Measurements from ENCODE around the gene NYNRIN. TPM values are rescaled to one million over a fixed set of nuclear protein-coding genes. Genes with fewer than 3 reads are reported as not detected.
A peak's percentile ranks its signal among the peaks of the same experiment; 100 is the strongest.

Gene NYNRIN
- total and polyA plus RNA-seq, 5 experiments from 2014 or later, result 0.13 to 0.36 (median 0.29) TPM; not detected in 2

DNA sequence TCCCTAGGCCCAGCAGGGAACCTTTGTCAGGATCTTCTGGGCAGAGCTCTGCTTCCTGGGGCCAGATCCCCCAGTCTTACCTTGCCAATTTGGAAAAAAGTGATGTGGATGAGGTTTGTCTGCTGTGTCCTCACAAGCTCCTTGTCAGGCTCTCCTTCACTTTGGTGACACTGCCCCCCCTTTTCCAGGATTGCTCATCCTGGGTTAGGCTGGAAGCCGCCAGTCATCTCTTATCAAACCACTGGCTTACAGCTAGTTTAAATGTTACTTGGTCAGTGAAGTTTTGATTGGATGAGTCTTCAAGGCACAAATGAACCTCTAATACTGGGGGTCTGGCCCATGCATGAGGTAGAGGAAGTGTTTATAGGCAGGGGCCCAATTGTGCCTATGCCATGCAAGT, 15.3 kb downstream of the NYNRIN start:
- POLR2A ChIA-PET, result interaction anchor here (0.9 to 1.4 kb wide), 2 partner anchors 16 to 17 kb away, joined by 3 read pairs; partner anchors contain the start of genes CBLN3 and KHNYN
- Mint-ChIP-seq H3K9me3 (no peaks in the 10 kb centered on the region), H3K4me3 (no peak overlapping the region), H3K27ac (no peak overlapping the region), H3K4me1 (no peaks in the 10 kb centered on the region), H3K27me3 (peaks cover 1 to 14% (median 5%) of the 10 kb centered on the region in 5 donors), H3K36me3 (no peaks in the 10 kb centered on the region)
- ATAC-seq (no peak), DNase-seq (no peak)

DNA sequence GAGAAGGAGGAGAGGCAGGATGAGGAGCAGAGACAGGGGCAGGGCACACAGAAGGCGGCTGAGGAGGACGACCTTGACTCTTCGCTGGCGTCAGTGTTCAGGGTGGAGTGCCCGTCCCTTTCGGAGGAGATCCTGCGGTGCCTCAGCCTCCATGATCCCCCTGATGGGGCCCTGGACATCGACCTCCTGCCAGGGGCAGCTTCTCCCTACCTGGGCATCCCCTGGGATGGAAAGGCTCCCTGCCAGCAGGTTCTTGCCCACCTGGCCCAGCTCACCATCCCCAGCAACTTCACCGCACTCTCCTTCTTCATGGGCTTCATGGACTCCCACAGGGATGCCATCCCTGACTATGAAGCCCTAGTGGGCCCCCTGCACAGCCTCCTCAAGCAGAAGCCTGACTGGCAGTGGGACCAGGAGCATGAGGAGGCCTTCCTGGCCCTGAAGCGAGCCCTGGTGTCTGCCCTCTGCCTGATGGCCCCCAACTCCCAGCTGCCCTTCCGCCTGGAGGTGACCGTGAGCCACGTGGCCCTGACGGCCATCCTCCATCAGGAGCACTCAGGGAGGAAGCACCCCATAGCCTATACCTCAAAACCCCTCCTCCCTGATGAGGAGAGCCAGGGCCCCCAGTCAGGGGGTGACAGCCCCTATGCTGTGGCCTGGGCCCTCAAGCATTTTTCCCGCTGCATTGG, 16.1 kb downstream of the NYNRIN start:
- DNase-seq, result peak in 1 of 10 donors; percentile 41
- Mint-ChIP-seq H3K4me1 (no peaks in the 10 kb centered on the region), H3K4me3 (no peak overlapping the region), H3K36me3 (no peaks in the 10 kb centered on the region), H3K27ac (peak overlapping the region in 1 of 10 donors; percentile 27), H3K9me3 (no peaks in the 10 kb centered on the region), H3K27me3 (peaks cover 1 to 20% (median 7%) of the 10 kb centered on the region in 5 donors)
- no peak for ATAC-seq
- POLR2A ChIA-PET, result interaction anchor here (1.4 kb wide), 1 partner anchor 17 kb away, joined by 3 read pairs; no protein-coding TSS in a partner anchor

- ATAC-seq (no peak), DNase-seq (peak in 1 of 10 donors; percentile 30)
- H3K4me1 Mint-ChIP-seq, result no peaks in the 10 kb centered on the region
- H3K4me3 Mint-ChIP-seq, result no peak overlapping the region
- no peaks in the 10 kb centered on the region for H3K36me3 Mint-ChIP-seq
- no peak overlapping the region for H3K27ac Mint-ChIP-seq
- H3K27me3 Mint-ChIP-seq, result peaks cover under 1 to 20% (median 7%) of the 10 kb centered on the region in 5 donors
- POLR2A ChIA-PET, result no interaction called here
- no peaks in the 10 kb centered on the region for H3K9me3 Mint-ChIP-seq
Observed at GRCh38 chr14:24415421-24416253, 16.8 kb downstream of the NYNRIN start.

DNA sequence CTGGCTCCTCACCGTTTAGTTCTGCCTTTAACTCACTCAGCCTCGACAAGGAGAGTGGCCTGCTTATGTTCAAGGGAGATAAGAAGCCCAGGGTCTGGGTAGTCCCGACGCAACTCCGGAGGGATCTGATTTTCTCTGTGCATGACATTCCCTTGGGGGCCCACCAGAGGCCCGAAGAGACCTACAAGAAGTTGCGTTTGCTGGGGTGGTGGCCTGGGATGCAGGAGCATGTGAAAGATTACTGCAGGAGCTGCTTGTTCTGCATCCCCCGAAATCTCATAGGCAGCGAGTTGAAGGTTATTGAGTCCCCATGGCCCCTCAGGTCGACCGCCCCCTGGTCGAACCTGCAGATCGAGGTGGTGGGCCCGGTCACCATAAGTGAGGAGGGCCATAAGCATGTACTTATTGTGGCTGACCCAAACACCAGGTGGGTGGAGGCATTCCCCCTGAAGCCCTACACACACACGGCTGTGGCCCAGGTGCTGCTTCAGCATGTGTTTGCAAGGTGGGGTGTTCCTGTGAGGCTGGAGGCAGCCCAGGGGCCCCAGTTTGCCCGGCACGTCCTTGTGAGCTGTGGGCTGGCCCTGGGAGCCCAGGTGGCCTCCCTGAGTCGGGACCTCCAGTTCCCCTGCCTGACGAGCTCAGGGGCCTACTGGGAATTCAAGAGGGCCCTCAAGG, 17.6 kb downstream of the NYNRIN start:
- H3K4me3 Mint-ChIP-seq, result no peak overlapping the region
- DNase-seq (peak in 1 of 10 donors; percentile 23), ATAC-seq (no peak)

GRCh38 chr14:24416932-24417619, 18.3 kb downstream of the NYNRIN start:
- Mint-ChIP-seq H3K9me3 (no peaks in the 10 kb centered on the region), H3K27ac (no peak overlapping the region), H3K4me1 (no peaks in the 10 kb centered on the region), H3K4me3 (no peak overlapping the region), H3K36me3 (no peaks in the 10 kb centered on the region), H3K27me3 (peaks cover 0 to 20% (median 7%) of the 10 kb centered on the region in 5 donors)
- ATAC-seq, result no peak
- POLR2A ChIA-PET, result interaction anchor here (1.5 kb wide), 1 partner anchor 11 kb away, joined by 3 read pairs; no protein-coding TSS in a partner anchor
- peak in 1 of 10 donors; percentile 60 for DNase-seq

More for the DNA sequence above, 17.6 kb downstream of the NYNRIN start:
- H3K9me3 Mint-ChIP-seq, result no peaks in the 10 kb centered on the region
- POLR2A ChIA-PET, result no interaction called here
- no peaks in the 10 kb centered on the region for H3K4me1 Mint-ChIP-seq
- H3K27me3 Mint-ChIP-seq, result peaks cover 0 to 20% (median 7%) of the 10 kb centered on the region in 5 donors
- no peaks in the 10 kb centered on the region for H3K36me3 Mint-ChIP-seq
- H3K27ac Mint-ChIP-seq, result no peak overlapping the region

DNA sequence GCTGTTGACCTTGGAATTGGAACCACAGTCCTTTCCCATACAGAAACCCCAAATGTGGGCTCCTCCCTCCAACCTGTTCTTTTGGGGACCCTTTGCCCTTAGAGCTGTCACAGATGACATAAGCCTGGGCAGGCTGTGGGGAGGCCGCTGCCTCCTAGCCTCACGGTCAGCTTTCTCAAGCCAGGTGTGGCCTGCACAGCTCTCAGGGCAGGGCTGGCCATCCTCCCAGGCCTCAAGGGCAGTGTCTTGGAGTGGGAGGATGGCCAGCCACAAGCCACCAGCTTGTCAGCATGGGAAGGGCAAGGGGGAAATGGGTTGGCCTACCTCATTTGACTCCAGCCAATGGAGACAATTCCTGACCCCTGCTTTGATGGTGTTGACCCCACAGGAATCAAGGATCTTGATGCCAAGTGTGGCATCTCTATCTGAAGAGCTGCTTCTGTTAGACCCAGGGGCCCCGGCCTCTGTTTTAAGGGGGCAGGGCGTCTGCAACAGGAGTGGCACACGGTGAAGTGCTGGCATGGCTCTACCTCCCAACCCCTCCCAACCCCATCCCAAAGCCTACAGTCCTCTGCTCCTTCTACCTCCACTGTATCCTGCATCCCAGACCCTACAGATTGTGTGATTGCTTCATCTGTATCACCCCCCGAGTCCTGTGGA, 19.2 kb downstream of the NYNRIN start:
- Mint-ChIP-seq H3K4me3 (no peak overlapping the region), H3K9me3 (no peaks in the 10 kb centered on the region), H3K36me3 (no peaks in the 10 kb centered on the region), H3K4me1 (no peaks in the 10 kb centered on the region), H3K27me3 (peaks cover 0 to 20% (median 7%) of the 10 kb centered on the region in 5 donors), H3K27ac (no peak overlapping the region)
- ATAC-seq, result no peak
- POLR2A ChIA-PET, result interaction anchor here (1.1 to 1.5 kb wide), 2 partner anchors 11 to 118 kb away, joined by 3 read pairs; partner anchors contain the start of genes DHRS1 and NOP9
- DNase-seq, result peak in 1 of 10 donors; percentile 37

- DNase-seq (no peak), ATAC-seq (no peak)
- no peaks in the 10 kb centered on the region for H3K4me1 Mint-ChIP-seq
- POLR2A ChIA-PET, result interaction anchor here (1.1 to 1.5 kb wide), 2 partner anchors 10 to 119 kb away, joined by 3 read pairs; partner anchors contain the start of genes DHRS1 and NOP9
- no peaks in the 10 kb centered on the region for H3K9me3 Mint-ChIP-seq
- no peak overlapping the region for H3K4me3 Mint-ChIP-seq
- H3K36me3 Mint-ChIP-seq, result no peaks in the 10 kb centered on the region
- no peak overlapping the region for H3K27ac Mint-ChIP-seq
- peaks cover 0 to 20% (median 7%) of the 10 kb centered on the region in 5 donors for H3K27me3 Mint-ChIP-seq
Observed at GRCh38 chr14:24418492-24418873, 19.7 kb downstream of the NYNRIN start.

DNA sequence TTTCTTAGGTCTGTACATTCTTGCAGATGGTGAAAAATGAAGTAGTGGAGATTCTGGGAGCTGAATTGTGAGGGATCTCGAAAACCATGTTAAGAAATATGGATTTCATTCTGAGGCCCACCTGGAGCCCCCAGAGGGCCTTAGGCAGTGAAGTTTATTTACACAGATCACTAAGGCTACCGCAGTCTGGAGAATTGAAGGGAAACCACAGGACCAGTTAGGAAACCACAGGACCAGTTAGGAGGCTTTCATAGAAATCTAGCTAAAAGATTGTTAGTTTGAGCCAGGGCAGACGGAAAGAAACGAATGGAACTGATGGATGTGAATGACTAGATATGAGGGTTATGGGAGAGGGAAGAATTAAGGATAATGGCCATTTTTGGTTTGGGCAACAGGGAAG, 23.5 kb downstream of the NYNRIN start:
- peak in 1 of 2 donors; percentile 61 for ATAC-seq
- H3K27me3 Mint-ChIP-seq, result peaks cover 0 to 11% (median 5%) of the 10 kb centered on the region in 5 donors
- POLR2A ChIA-PET, result interaction anchor here (1.3 kb wide), 1 partner anchor 9 kb away, joined by 4 read pairs; no protein-coding TSS in a partner anchor
- DNase-seq, result no peak
- H3K9me3 Mint-ChIP-seq, result no peaks in the 10 kb centered on the region
- no peaks in the 10 kb centered on the region for H3K36me3 Mint-ChIP-seq
- peaks cover 9 to 16% (median 14%) of the 10 kb centered on the region in 4 donors for H3K4me1 Mint-ChIP-seq
- no peak overlapping the region for H3K27ac Mint-ChIP-seq
- H3K4me3 Mint-ChIP-seq, result no peak overlapping the region

GRCh38 chr14:24422694-24423601, 24.1 kb downstream of the NYNRIN start:
- Mint-ChIP-seq H3K4me3 (no peak overlapping the region), H3K27me3 (peaks cover 0 to 11% (median 5%) of the 10 kb centered on the region in 5 donors), H3K36me3 (no peaks in the 10 kb centered on the region), H3K9me3 (no peaks in the 10 kb centered on the region), H3K4me1 (peaks cover 11 to 22% (median 18%) of the 10 kb centered on the region in 4 donors), H3K27ac (no peak overlapping the region)
- DNase-seq (peak in 1 of 10 donors; percentile 27), ATAC-seq (no peak)
- POLR2A ChIA-PET, result interaction anchor here (1.3 kb wide), 1 partner anchor 9 kb away, joined by 4 read pairs; no protein-coding TSS in a partner anchor

DNA sequence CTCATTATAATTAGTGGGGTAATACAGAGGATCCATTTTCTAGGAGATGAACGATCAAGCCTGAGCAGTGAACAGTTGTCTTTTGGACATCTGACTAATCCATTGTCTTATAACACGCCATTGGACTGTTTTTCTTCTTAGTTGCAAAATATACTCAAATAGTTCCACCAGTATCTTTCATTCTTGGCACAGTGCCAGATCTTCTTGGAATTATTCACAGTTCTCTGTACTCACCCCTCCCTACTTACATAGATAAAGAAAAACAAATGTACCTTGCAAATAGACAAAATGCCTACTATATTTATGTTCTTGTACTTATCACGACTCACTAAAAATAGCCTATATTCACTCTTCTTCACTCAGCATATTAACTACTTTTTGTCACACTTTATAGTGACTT, 26.9 kb downstream of the NYNRIN start:
- Mint-ChIP-seq H3K4me3 (no peak overlapping the region), H3K27ac (peak overlapping the region in 1 of 10 donors; percentile 35)
- POLR2A ChIA-PET, result interaction anchor here (0.8 to 1.2 kb wide), 2 partner anchors 11 to 115 kb away, joined by 3 to 4 read pairs; partner anchors contain the start of gene LTB4R

More for the DNA sequence above, 26.9 kb downstream of the NYNRIN start:
- no peaks in the 10 kb centered on the region for H3K9me3 Mint-ChIP-seq
- no peaks in the 10 kb centered on the region for H3K27me3 Mint-ChIP-seq
- peaks cover 14 to 33% (median 30%) of the 10 kb centered on the region in 4 donors for H3K4me1 Mint-ChIP-seq
- no peaks in the 10 kb centered on the region for H3K36me3 Mint-ChIP-seq
- ATAC-seq, result no peak
- no peak for DNase-seq

All from naive thymus-derived CD8-positive, alpha-beta T cell (primary cell).